ENCODE results near the gene HTRA3. TPM values are rescaled to one million over a fixed set of nuclear protein-coding genes. Genes with fewer than 3 reads are reported as not detected.

The HTRA3 gene
- total RNA-seq, 1 experiment from 2014 or later: 2.3 TPM

DNA sequence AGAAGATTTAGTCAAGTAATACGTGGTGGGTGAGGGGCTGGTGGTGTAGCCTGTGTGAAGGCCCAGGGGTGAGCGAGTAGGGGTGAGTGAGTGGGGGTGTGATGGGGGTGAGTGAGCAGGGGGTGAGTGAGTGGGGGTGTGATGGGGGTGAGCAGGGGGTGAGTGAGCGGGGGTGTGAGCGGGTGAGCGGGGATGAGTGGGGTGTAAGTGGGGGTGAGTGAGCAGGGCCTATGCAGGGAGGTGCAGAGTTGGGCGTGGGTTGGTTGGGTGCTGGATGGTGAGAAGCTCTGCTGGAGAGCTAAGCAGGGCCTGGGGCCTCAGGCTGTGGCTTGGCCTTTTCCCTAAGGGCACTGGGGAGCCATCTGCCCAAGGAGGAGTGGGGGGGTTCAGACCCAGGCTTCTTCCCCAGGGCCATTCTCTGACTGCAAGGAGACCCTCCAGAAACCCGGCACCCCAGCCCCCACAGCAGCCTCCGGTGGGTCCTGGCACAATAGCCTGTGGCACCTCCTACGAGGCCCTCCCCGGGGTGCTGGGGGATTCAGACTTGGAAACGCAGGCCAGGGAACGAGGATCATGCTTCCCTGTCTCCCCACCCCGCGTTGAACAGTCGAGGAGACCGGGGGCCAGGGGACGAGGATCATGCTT lies 40.1 kb upstream of the HTRA3 start (continued):
- TF ChIP-seq ZNF396 (CRISPR knock-in tag; IDR thresholded peaks at IDR 0.05; ENCODE audit: borderline replicate concordance) (no peak), TP53 (CRISPR knock-in tag; IDR thresholded peaks at IDR 0.05) (no peak), ZNF416 (CRISPR knock-in tag; IDR thresholded peaks at IDR 0.05) (no peak)

- no peak for ATAC-seq
- Mint-ChIP-seq H3K4me3 (no peak overlapping the region), H3K27me3 (ENCODE audit: low read depth) (no peaks in the 10 kb centered on the region), H3K36me3 (no peaks in the 10 kb centered on the region), H3K27ac (no peak overlapping the region), H3K4me1 (peaks cover 16% of the 10 kb centered on the region), H3K9me3 (no peaks in the 10 kb centered on the region)
- ChIA-PET POLR2A (no interaction called here), CTCF (interaction anchor here (1.1 to 6.5 kb wide), 4 partner anchors 12 to 53 kb away, joined by 3 to 55 read pairs (median 4); no protein-coding TSS in a partner anchor)
- DNase-seq (ENCODE audit: low spot score): no peak
- TF ChIP-seq GRHL2 (CRISPR knock-in tag; IDR thresholded peaks at IDR 0.05; ENCODE audit: insufficient replicate concordance, severe bottlenecking): no peak
- TF ChIP-seq GTF2I (CRISPR knock-in tag; conservative IDR thresholded peaks at IDR 0.05): no peak
Measured at GRCh38 chr4:8230033-8230432, 39.5 kb upstream of the HTRA3 start.

- no peaks in the 10 kb centered on the region for H3K36me3 Mint-ChIP-seq
- CTCF ChIA-PET: interaction anchor here (1.5 to 6.5 kb wide), 2 partner anchors 11 to 54 kb away, joined by 3 to 55 read pairs; no protein-coding TSS in a partner anchor
Measured at GRCh38 chr4:8230891-8231290, 38.7 kb upstream of the HTRA3 start.

GRCh38 chr4:8231551-8232049 lies 38.0 kb upstream of the HTRA3 start:
- ATAC-seq (no peak), DNase-seq (ENCODE audit: low spot score) (no peak)
- TF ChIP-seq CREB1 (CRISPR knock-in tag; IDR thresholded peaks at IDR 0.05): no peak
- no peak for TF ChIP-seq NR1H2 (CRISPR knock-in tag; IDR thresholded peaks at IDR 0.05)
- TF ChIP-seq ZNF317 (CRISPR knock-in tag; IDR thresholded peaks at IDR 0.05; ENCODE audit: borderline replicate concordance, low read depth): no peak
- TF ChIP-seq STAT6 (CRISPR knock-in tag; conservative IDR thresholded peaks at IDR 0.05; ENCODE audit: low read depth): no peak
- Mint-ChIP-seq H3K36me3 (no peaks in the 10 kb centered on the region), H3K9me3 (no peaks in the 10 kb centered on the region), H3K27ac (no peak overlapping the region), H3K4me3 (no peak overlapping the region), H3K4me1 (peaks cover 2% of the 10 kb centered on the region), H3K27me3 (ENCODE audit: low read depth) (no peaks in the 10 kb centered on the region)
- ChIA-PET POLR2A (no interaction called here), CTCF (interaction anchor here (0.6 to 1.5 kb wide), 4 partner anchors 10 to 446 kb away, joined by 3 to 8 read pairs (median 3); no protein-coding TSS in a partner anchor)

More at GRCh38 chr4:8230891-8231290, 38.7 kb upstream of the HTRA3 start:
- DNase-seq (ENCODE audit: low spot score) (no peak), ATAC-seq (no peak)
- TF ChIP-seq ZNF396 (CRISPR knock-in tag; IDR thresholded peaks at IDR 0.05; ENCODE audit: borderline replicate concordance) (no peak), SOX15 (CRISPR knock-in tag; IDR thresholded peaks at IDR 0.05) (no peak), SMAD4 (CRISPR knock-in tag; IDR thresholded peaks at IDR 0.05) (no peak)
- Mint-ChIP-seq H3K27me3 (ENCODE audit: low read depth) (no peaks in the 10 kb centered on the region), H3K9me3 (no peaks in the 10 kb centered on the region), H3K4me1 (peaks cover 9% of the 10 kb centered on the region), H3K27ac (no peak overlapping the region), H3K4me3 (no peak overlapping the region)
- POLR2A ChIA-PET: no interaction called here

GRCh38 chr4:8232748-8233147 lies 36.8 kb upstream of the HTRA3 start:
- Mint-ChIP-seq H3K4me1 (no peaks in the 10 kb centered on the region), H3K27me3 (ENCODE audit: low read depth) (no peaks in the 10 kb centered on the region), H3K36me3 (no peaks in the 10 kb centered on the region), H3K9me3 (no peaks in the 10 kb centered on the region), H3K27ac (no peak overlapping the region), H3K4me3 (no peak overlapping the region)
- ChIA-PET POLR2A (no interaction called here), CTCF (interaction anchor here (0.8 to 1.2 kb wide), 2 partner anchors 10 to 56 kb away, joined by 3 to 8 read pairs; no protein-coding TSS in a partner anchor)
- ATAC-seq (no peak), DNase-seq (ENCODE audit: low spot score) (no peak)
- no peak for TF ChIP-seq ZNF423 (CRISPR knock-in tag; IDR thresholded peaks at IDR 0.05)
- no peak for TF ChIP-seq MXD4 (CRISPR knock-in tag; IDR thresholded peaks at IDR 0.05; ENCODE audit: borderline replicate concordance)
- TF ChIP-seq ATF1 (CRISPR knock-in tag; IDR thresholded peaks at IDR 0.05): no peak
- no peak for TF ChIP-seq SOX15 (CRISPR knock-in tag; IDR thresholded peaks at IDR 0.05)
- TF ChIP-seq, protein P1, sequence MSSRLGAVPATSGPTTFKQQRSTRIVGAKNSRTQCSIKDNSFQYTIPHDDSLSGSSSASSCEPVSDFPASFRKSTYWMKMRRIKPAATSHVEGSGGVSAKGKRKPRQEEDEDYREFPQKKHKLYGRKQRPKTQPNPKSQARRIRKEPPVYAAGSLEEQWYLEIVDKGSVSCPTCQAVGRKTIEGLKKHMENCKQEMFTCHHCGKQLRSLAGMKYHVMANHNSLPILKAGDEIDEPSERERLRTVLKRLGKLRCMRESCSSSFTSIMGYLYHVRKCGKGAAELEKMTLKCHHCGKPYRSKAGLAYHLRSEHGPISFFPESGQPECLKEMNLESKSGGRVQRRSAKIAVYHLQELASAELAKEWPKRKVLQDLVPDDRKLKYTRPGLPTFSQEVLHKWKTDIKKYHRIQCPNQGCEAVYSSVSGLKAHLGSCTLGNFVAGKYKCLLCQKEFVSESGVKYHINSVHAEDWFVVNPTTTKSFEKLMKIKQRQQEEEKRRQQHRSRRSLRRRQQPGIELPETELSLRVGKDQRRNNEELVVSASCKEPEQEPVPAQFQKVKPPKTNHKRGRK (CRISPR knock-in tag; IDR thresholded peaks at IDR 0.05; ENCODE audit: borderline replicate concordance): no peak
- TF ChIP-seq ZNF425 (CRISPR knock-in tag; conservative IDR thresholded peaks at IDR 0.05): no peak
- TF ChIP-seq, protein P2, sequence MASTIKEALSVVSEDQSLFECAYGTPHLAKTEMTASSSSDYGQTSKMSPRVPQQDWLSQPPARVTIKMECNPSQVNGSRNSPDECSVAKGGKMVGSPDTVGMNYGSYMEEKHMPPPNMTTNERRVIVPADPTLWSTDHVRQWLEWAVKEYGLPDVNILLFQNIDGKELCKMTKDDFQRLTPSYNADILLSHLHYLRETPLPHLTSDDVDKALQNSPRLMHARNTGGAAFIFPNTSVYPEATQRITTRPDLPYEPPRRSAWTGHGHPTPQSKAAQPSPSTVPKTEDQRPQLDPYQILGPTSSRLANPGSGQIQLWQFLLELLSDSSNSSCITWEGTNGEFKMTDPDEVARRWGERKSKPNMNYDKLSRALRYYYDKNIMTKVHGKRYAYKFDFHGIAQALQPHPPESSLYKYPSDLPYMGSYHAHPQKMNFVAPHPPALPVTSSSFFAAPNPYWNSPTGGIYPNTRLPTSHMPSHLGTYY (CRISPR knock-in tag; IDR thresholded peaks at IDR 0.05): no peak
- TF ChIP-seq MYBL2 (CRISPR knock-in tag; IDR thresholded peaks at IDR 0.05): no peak
- TF ChIP-seq NFATC4 (CRISPR knock-in tag; IDR thresholded peaks at IDR 0.05): no peak
- no peak for TF ChIP-seq SMAD3 (CRISPR knock-in tag; IDR thresholded peaks at IDR 0.05; ENCODE audit: borderline replicate concordance)
